ENCODE measurements around the gene ALG3. TPM values are rescaled to one million over a fixed set of nuclear protein-coding genes. Genes with fewer than 3 reads are reported as not detected.

Gene ALG3
- total RNA-seq, 2 experiments from 2014 or later: 28.9 to 31.0 TPM

GRCh38 chr3:184209146-184209923, 39.4 kb downstream of the ALG3 start:
- no peak overlapping the region for H3K27ac Mint-ChIP-seq
- CTCF ChIA-PET: interaction anchor here (0.7 to 0.9 kb wide), 3 partner anchors 17 to 274 kb away, joined by 3 to 4 read pairs (median 3); no protein-coding TSS in a partner anchor
- no peaks in the 10 kb centered on the region for H3K9me3 Mint-ChIP-seq
- H3K4me1 Mint-ChIP-seq (ENCODE audit: low read depth): no peaks in the 10 kb centered on the region
- no peaks in the 10 kb centered on the region for H3K36me3 Mint-ChIP-seq (ENCODE audit: low read depth)
- H3K27me3 Mint-ChIP-seq (ENCODE audit: low read depth): peaks cover 9% of the 10 kb centered on the region
- H3K4me3 Mint-ChIP-seq: no peak overlapping the region
- intact Hi-C loops (cut with micrococcal nuclease): no loop called here
- DNase-seq: no peak

DNA sequence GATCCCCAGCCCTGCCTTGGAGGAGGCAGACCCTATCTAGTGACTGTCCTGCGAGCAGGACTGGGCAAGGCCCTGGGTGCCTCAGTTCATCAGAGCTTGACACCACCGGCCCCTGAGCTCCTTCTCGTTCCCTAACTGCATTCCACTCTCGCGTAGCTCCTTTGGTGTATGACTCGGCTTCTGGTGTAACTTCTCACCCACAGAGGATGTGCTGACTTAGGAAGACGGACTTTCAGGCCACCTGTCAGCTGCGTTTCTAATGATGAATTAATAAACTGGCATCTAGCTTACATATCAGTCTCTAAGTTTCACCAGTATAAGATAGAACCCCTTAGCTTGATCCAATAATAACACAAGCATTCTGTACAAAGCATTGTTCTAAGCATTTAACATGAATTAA, 45.2 kb downstream of the ALG3 start:
- no peak overlapping the region for H3K27ac Mint-ChIP-seq
- H3K36me3 Mint-ChIP-seq (ENCODE audit: low read depth): no peaks in the 10 kb centered on the region
- intact Hi-C loops (cut with micrococcal nuclease): no loop called here
- H3K4me3 Mint-ChIP-seq: no peak overlapping the region
- no peak for DNase-seq
- peaks cover 9% of the 10 kb centered on the region for H3K27me3 Mint-ChIP-seq (ENCODE audit: low read depth)
- CTCF ChIA-PET: interaction anchor here (1.6 kb wide), 1 partner anchor 22 kb away, joined by 4 read pairs; no protein-coding TSS in a partner anchor
- no peaks in the 10 kb centered on the region for H3K4me1 Mint-ChIP-seq (ENCODE audit: low read depth)
- H3K9me3 Mint-ChIP-seq: no peaks in the 10 kb centered on the region

DNA sequence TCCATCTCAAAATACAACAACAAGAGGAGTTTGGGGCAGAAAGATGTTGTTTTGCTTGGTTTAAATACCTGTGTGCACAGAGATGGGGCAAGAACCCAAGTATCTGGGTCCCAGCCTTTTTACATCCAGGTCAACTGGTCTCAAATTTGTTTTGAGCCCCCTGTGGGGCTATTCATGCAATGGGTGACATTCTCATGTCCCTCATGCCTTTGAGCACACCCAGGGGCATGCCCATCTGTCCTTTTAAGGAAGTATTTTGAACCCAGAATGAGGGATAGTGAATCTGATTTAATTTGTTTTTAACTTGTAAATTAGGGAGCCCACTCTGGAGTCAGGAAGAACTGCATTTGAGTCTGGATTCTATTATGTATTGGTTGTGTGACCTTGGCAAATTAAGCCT, 47.9 kb downstream of the ALG3 start:
- no peak overlapping the region for H3K27ac Mint-ChIP-seq
- no peak overlapping the region for H3K4me3 Mint-ChIP-seq
- CTCF ChIA-PET: interaction anchor here (0.9 kb wide), 1 partner anchor 164 kb away, joined by 3 read pairs; no protein-coding TSS in a partner anchor
- intact Hi-C loops (cut with micrococcal nuclease): no loop called here
- H3K9me3 Mint-ChIP-seq: no peaks in the 10 kb centered on the region
- peaks cover 3% of the 10 kb centered on the region for H3K27me3 Mint-ChIP-seq (ENCODE audit: low read depth)
- DNase-seq: no peak
- H3K36me3 Mint-ChIP-seq (ENCODE audit: low read depth): no peaks in the 10 kb centered on the region
- H3K4me1 Mint-ChIP-seq (ENCODE audit: low read depth): no peaks in the 10 kb centered on the region

GRCh38 chr3:184198509-184198908, 50.3 kb downstream of the ALG3 start:
- Mint-ChIP-seq H3K27me3 (ENCODE audit: low read depth) (no peaks in the 10 kb centered on the region), H3K27ac (no peak overlapping the region), H3K4me1 (ENCODE audit: low read depth) (no peaks in the 10 kb centered on the region), H3K4me3 (no peak overlapping the region), H3K36me3 (ENCODE audit: low read depth) (peaks cover 1% of the 10 kb centered on the region), H3K9me3 (no peaks in the 10 kb centered on the region)
- intact Hi-C loops (cut with micrococcal nuclease): no loop called here
- CTCF ChIA-PET: interaction anchor here (5.8 kb wide), 1 partner anchor 29 kb away, joined by 23 read pairs; no protein-coding TSS in a partner anchor
- DNase-seq: no peak

- Mint-ChIP-seq H3K4me1 (ENCODE audit: low read depth) (no peaks in the 10 kb centered on the region), H3K9me3 (no peaks in the 10 kb centered on the region), H3K27ac (no peak overlapping the region), H3K36me3 (ENCODE audit: low read depth) (peaks cover 8% of the 10 kb centered on the region), H3K4me3 (no peak overlapping the region), H3K27me3 (ENCODE audit: low read depth) (no peaks in the 10 kb centered on the region)
- CTCF ChIA-PET: interaction anchor here (5.8 kb wide), 1 partner anchor 31 kb away, joined by 23 read pairs; no protein-coding TSS in a partner anchor
- intact Hi-C loops (cut with micrococcal nuclease): no loop called here
- no peak for DNase-seq
Measured at GRCh38 chr3:184196536-184196935, 52.2 kb downstream of the ALG3 start.

GRCh38 chr3:184193991-184194539, 54.7 kb downstream of the ALG3 start:
- H3K27me3 Mint-ChIP-seq (ENCODE audit: low read depth): no peaks in the 10 kb centered on the region

DNA sequence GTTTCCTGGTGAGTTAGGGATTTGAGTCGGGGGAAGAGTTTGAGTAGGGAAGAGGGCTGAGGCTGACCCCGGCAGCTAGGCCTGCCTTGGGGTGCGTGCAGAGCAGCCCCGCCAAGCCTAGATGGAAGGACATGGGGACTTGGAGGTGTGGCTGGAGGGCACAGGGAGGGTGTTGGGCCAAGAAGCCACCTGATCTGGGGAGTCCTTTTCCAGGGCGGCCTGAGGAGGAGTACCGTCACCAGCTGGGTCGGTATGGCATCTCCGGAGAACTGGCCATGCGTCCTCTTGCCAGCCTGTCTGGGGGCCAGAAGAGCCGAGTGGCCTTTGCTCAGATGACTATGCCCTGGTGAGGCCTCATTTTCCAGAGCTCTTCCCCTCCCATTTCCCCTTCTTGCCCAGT, 55.9 kb downstream of the ALG3 start:
- Mint-ChIP-seq H3K4me3 (no peak overlapping the region), H3K27me3 (ENCODE audit: low read depth) (no peaks in the 10 kb centered on the region), H3K4me1 (ENCODE audit: low read depth) (peaks cover 10% of the 10 kb centered on the region), H3K27ac (no peak overlapping the region), H3K9me3 (no peaks in the 10 kb centered on the region), H3K36me3 (ENCODE audit: low read depth) (peaks cover 19% of the 10 kb centered on the region)
- no peak for DNase-seq
- CTCF ChIA-PET: interaction anchor here (5.8 kb wide), 1 partner anchor 35 kb away, joined by 23 read pairs; no protein-coding TSS in a partner anchor
- intact Hi-C loops (cut with micrococcal nuclease): no loop called here

More at GRCh38 chr3:184193991-184194539, 54.7 kb downstream of the ALG3 start:
- Mint-ChIP-seq H3K4me3 (no peak overlapping the region), H3K36me3 (ENCODE audit: low read depth) (peaks cover 18% of the 10 kb centered on the region), H3K9me3 (no peaks in the 10 kb centered on the region), H3K4me1 (ENCODE audit: low read depth) (peaks cover 1% of the 10 kb centered on the region), H3K27ac (no peak overlapping the region)
- CTCF ChIA-PET: interaction anchor here (5.8 kb wide), 1 partner anchor 34 kb away, joined by 23 read pairs; no protein-coding TSS in a partner anchor
- intact Hi-C loops (cut with micrococcal nuclease): no loop called here
- no peak for DNase-seq

Small RNA genes within 50 kb of the gene (microRNA-seq; reads per million reads assigned to microRNA genes)
- not detected for gene MIR1224 (ENCODE audit: borderline microRNAs expressed, borderline replicate concordance)

Other genes with a start within 250 kb of the ALG3 start
- gene ABCC5, start 231.1 kb downstream of the ALG3 start, total RNA-seq: 10 to 100 TPM; 11.2 to 12.0 TPM
- gene HTR3D, start 217.2 kb downstream of the ALG3 start, total RNA-seq: not detected
- gene HTR3C, start 195.9 kb downstream of the ALG3 start, total RNA-seq: not detected
- not detected for gene HTR3E, start 151.9 kb downstream of the ALG3 start, total RNA-seq
- 10 to 100 TPM; 48.8 to 56.4 TPM for gene EIF2B5, start 113.6 kb downstream of the ALG3 start, total RNA-seq
- 10 to 100 TPM; 19.6 to 19.9 TPM for gene DVL3, start 93.6 kb downstream of the ALG3 start, total RNA-seq
- gene AP2M1, start 74.1 kb downstream of the ALG3 start, total RNA-seq: 100 to 1,000 TPM; 206 to 212 TPM
- 10 to 100 TPM; 38.5 to 39.1 TPM for gene ABCF3, start 62.8 kb downstream of the ALG3 start, total RNA-seq
- not detected for gene VWA5B2, start 19.4 kb downstream of the ALG3 start, total RNA-seq
- gene EEF1AKMT4, start 710 bp upstream of the ALG3 start, total RNA-seq: 1 to 10 TPM; 2.7 TPM
- gene CAMK2N2, start 12.6 kb upstream of the ALG3 start, total RNA-seq: not detected
- gene ECE2, start 27.1 kb upstream of the ALG3 start, total RNA-seq: not detected
- gene PSMD2, start 50.3 kb upstream of the ALG3 start, total RNA-seq: 100 to 1,000 TPM; 244 to 257 TPM
- gene EIF4G1, start 65.6 kb upstream of the ALG3 start, total RNA-seq: 100 to 1,000 TPM; 345 to 375 TPM
- gene FAM131A, start 88.6 kb upstream of the ALG3 start, total RNA-seq: 1 to 10 TPM; 3.8 to 5.0 TPM
- 1 to 10 TPM; 2.9 TPM for gene CLCN2, start 112.6 kb upstream of the ALG3 start, total RNA-seq
- gene POLR2H, start 112.7 kb upstream of the ALG3 start, total RNA-seq: 10 to 100 TPM; 76.5 to 89.9 TPM
- not detected for gene THPO, start 129.2 kb upstream of the ALG3 start, total RNA-seq
- gene CHRD, start 131.1 kb upstream of the ALG3 start, total RNA-seq: not detected